Mucosa of descending colon (tissue), 3 donors: ENCODE results near the gene AP2A2. TPM values are rescaled to one million over a fixed set of nuclear protein-coding genes. Genes with fewer than 3 reads are reported as not detected.

Source experiments
- ATAC-seq: fragments of 200-7000 bp; cut with Tn5 transposase; one replicate; pipeline ENCODE4 v1.9.1; 2020; ENCODE audit warnings: mild to moderate bottlenecking, moderate library complexity
- DNase-seq, 3 donors: peaks; one replicate each; pipeline ENCODE4 v3.0.0-alpha.2; 2020
- H3K36me3 ChIP-seq: fragments of 200-600 bp; one replicate; pipeline ENCODE4 v1.8.0; 2021; ENCODE audit warnings: low read depth, mild to moderate bottlenecking
- H3K4me1 ChIP-seq: fragments of 200-600 bp; one replicate; pipeline ENCODE4 v1.8.0; 2021; ENCODE audit warnings: low read depth, mild to moderate bottlenecking
- H3K4me3 ChIP-seq: fragments of 200-600 bp; one replicate; pipeline ENCODE4 v1.8.0; 2021; ENCODE audit warnings: mild to moderate bottlenecking
- H3K9me3 ChIP-seq: fragments of 200-600 bp; one replicate; pipeline ENCODE4 v1.8.0; 2021; ENCODE audit warnings: mild to moderate bottlenecking
- CTCF ChIP-seq: fragments of 200-600 bp; IDR thresholded peaks from one replicate; pipeline ENCODE4 v1.8.0; 2022; ENCODE audit warnings: antibody characterized with exemption, mild to moderate bottlenecking
- intact Hi-C, 2 donors: fragments of 100-400 bp; cut with DNase I in 1 of 2; cut with micrococcal nuclease in 1 of 2; formaldehyde crosslinking; loops; one replicate each; pipeline versions ENCODE4 v1.11.0 to v1.11.1; 2022; cut with DNase I, micrococcal nuclease
- total RNA-seq, 3 donors: library from RNA; stranded (reverse); fragmentation: NEBNext Ultra II Directional in 2 of 3; extraction: Animal tissue kit (Norgen Biotek cat#: 25700) in 2 of 3; gene quantifications; one replicate each; pipeline versions ENCODE4 v1.2.1 to v1.2.4, GENCODE V29; 2021 to 2023
- donor health status: DM: no; HTN: no; CAD: no; lungs with moderate emphysema.
- donor health status: DM: no; HTN: no; CAD: no.
- donor health status: DM: no; HTN: yes; CAD: no.

Gene AP2A2
- total RNA-seq, 3 donors from 2014 or later, result 68.8 to 105 (median 99.5) TPM

DNA sequence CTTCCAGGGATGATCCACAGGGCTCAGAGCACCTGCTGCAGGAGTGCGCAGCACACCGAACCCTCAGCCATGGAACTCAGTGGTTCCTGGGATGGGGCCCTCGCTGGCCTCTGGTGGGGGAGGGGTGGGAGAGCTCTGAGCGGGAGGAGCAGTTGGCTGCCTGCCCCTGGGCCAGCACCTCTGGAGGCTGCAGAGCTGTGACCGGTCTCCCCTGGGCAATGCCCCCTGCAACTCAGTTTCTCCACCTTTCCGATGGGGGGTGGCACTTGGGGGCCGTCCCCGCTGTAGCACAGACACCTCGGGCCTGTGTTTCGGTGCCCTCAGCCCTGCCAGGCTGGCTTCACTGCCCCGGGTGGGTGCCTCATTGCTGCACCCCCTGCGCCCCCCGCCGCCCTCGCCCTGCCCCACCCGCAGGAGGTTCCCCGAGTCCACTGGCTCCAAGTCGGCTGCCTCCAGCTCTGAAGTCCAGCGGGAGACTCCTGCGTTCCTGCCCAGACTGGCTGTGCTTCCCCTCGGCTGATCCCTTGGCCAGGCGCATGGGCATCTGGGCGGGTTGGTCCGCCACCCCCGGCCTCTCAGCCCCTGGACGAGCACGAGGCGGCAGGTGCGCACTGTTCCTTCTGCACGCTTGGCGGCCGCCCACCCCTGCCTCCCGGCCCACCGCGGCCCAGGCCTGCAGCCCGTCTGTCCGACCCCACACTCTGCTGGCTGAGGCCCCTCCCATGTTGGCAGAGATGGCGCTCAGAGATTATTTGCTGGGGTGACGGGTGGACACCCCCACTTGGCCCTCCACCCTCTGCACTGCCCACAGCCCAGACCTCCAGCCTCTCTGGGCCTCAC lies 109.0 kb downstream of the AP2A2 start:
- no peak for ATAC-seq
- TF ChIP-seq CTCF, result no peak
- no peaks in the 10 kb centered on the region for H3K4me1 ChIP-seq
- intact Hi-C loops, result no loop called here
- no peaks in the 10 kb centered on the region for H3K36me3 ChIP-seq
- no peak overlapping the region for H3K4me3 ChIP-seq
- DNase-seq, result no peak
- H3K9me3 ChIP-seq, result no peaks in the 10 kb centered on the region

DNA sequence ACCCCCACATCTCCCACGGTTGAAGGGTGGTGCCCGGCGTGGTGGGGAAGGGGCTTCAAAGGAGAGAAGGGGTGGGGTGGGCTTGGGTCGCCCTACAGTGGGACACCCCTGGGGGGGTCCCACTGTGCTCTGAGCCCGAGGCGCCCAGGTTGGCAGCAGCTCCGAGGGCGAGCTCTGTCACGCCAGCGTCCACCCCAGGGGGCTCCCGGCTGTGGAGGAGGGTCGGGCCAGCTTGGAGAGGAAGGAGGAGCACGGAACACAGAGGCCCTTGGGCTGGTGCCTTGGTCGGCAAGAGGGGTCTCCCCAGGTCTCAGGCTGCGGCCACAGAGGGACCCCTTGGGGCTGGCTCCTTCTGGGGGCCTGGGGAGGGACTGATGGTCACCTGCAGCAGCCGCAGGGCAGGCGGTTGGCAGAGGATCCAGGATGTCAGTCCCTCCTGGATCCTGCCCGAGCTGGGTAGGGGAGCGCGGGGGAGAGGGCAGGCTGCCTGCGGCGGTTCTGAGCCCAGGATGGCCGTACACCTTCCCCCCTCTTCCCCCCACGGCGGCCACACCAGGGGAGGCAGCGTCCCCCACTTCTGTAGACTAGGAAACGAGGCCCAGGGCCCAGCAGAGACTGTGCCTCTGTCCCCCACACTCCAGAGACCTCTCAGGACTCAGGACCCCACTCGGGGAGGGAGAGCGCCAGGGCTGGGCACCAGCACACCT lies 110.1 kb downstream of the AP2A2 start:
- Histone ChIP-seq H3K4me1 (no peaks in the 10 kb centered on the region), H3K36me3 (no peaks in the 10 kb centered on the region), H3K4me3 (no peak overlapping the region), H3K9me3 (no peaks in the 10 kb centered on the region)
- DNase-seq, result no peak
- TF ChIP-seq CTCF, result no peak
- no peak for ATAC-seq
- intact Hi-C loops, result no loop called here

DNA sequence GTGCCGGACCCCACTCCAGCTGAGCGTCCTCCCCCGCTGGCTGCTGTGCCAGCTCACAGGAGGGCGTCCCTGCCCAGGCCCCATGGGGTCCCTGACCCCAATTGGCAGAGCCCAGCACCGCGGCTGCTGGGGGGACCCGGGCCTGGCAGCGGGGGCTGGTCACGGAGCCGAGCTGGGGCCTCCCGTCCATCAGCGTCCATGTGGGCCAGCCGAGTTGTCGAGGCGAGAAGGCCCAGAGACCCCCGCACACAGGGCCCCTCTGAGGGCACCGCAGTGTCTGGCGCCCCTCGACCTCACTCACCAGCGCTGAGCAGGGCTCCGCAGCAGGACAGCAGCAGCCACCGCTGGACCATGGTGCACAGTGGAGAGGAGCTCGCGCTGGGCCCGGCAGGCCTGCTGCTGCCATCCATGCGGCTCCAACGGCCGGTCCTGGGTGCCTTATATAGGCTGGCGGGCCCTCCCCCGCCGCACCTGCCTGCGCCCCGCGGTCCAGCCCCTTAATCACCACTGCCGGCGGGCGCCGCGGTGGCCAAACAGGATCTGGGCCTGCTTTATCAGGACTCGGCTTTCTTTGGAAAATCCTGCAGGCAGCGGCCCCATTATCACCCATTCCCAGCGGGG lies 110.7 kb downstream of the AP2A2 start, which contains the start of gene MUC6:
MUC6 (minus strand) TSS at position 416 of the 621 bp plus-strand sequence; CDS start at position 353, 63 bp downstream.
- intact Hi-C loops, result no loop called here
- Histone ChIP-seq H3K36me3 (no peaks in the 10 kb centered on the region), H3K4me3 (no peak within 1 kb of the TSS), H3K4me1 (no peaks in the 10 kb centered on the region), H3K9me3 (no peaks in the 10 kb centered on the region)
- DNase-seq (no peak), ATAC-seq (peak; percentile 28)
- TF ChIP-seq CTCF, result no peak

GRCh38 chr11:1036931-1037330 lies 111.3 kb downstream of the AP2A2 start:
- H3K36me3 ChIP-seq, result no peaks in the 10 kb centered on the region
- ATAC-seq (no peak), DNase-seq (no peak)
- TF ChIP-seq CTCF, result no peak
- no peaks in the 10 kb centered on the region for H3K9me3 ChIP-seq
- intact Hi-C loops, result no loop called here
- no peak overlapping the region for H3K4me3 ChIP-seq
- H3K4me1 ChIP-seq, result no peaks in the 10 kb centered on the region

DNA sequence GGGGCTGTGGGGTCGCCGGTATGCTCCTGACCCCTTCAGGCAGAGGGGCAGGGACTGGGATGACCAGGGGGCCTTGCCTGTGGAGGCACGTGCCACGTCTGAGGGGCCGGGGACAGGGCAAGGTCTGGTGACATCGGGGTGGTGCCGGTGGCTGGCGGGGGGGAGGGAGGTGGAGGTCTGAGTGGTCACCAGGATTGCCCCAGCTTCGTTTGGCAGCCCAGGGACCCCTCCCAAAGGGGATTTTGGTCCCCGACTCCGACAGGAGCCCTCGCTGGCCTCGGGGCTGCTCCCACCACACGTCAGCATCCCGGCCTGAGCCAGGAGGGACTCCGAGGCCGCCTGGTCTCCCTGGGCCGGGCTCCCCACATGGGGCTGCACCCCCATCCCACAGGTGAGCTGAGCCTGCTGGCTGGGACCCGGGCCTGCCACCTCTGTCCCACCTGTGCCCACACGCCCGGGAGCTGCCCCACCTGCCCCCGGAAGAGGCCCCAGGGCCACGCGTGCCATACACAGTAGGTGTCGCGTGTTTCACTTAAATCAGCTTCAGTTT lies 111.9 kb downstream of the AP2A2 start:
- H3K4me3 ChIP-seq, result no peak overlapping the region
- no peaks in the 10 kb centered on the region for H3K9me3 ChIP-seq
- intact Hi-C loops, result no loop called here
- ATAC-seq, result no peak
- DNase-seq, result no peak
- H3K4me1 ChIP-seq, result no peaks in the 10 kb centered on the region
- no peak for TF ChIP-seq CTCF
- H3K36me3 ChIP-seq, result no peaks in the 10 kb centered on the region
